Activated T-helper 1 cell treated with anti-CD3 and anti-CD28 coated beads, Interleukin-12 subunit alpha, Interleukin-12 subunit beta, Interleukin-2, Interleukin-4 antibody, amounts not matched to agents 30 ng/mL and 10 ng/mL and 1 ng/mL, durations not matched to agents 14 hours and 24 hours and 36 hours (primary cell): ENCODE measurements around the gene CPEB2. TPM values are rescaled to one million over a fixed set of nuclear protein-coding genes. Genes with fewer than 3 reads are reported as not detected.

Experiments
- DNase-seq: peaks from one replicate; pipeline ENCODE4 v3.0.0; 2021; ENCODE audit warnings: low spot score
- H3K27ac Mint-ChIP-seq: one replicate; pipeline ENCODE4 v1.8.0; 2021; ENCODE audit warnings: mild to moderate bottlenecking, mixed read lengths
- H3K27me3 Mint-ChIP-seq: one replicate; pipeline ENCODE4 v1.8.0; 2022; ENCODE audit warnings: mild to moderate bottlenecking, moderate library complexity, mixed read lengths; ENCODE audit not compliant: insufficient read depth
- H3K36me3 Mint-ChIP-seq: one replicate; pipeline ENCODE4 v1.8.0; 2021; ENCODE audit warnings: low read depth, mixed read lengths
- H3K4me1 Mint-ChIP-seq: one replicate; pipeline ENCODE4 v1.8.0; 2021; ENCODE audit warnings: low read depth, mixed read lengths
- H3K4me3 Mint-ChIP-seq: one replicate; pipeline ENCODE4 v1.8.0; 2021; ENCODE audit warnings: mild to moderate bottlenecking, moderate library complexity, mixed read lengths
- H3K9me3 Mint-ChIP-seq: one replicate; pipeline ENCODE4 v1.8.0; 2021; ENCODE audit warnings: mixed read lengths
- intact Hi-C: fragments of 100-400 bp; cut with micrococcal nuclease; formaldehyde crosslinking; loops from one replicate; pipeline ENCODE4 v1.15.1; 2024
- total RNA-seq: library from RNA; stranded (reverse); gene quantifications from 2 replicates; pipeline ENCODE4 v1.2.3, GENCODE V29; 2022

Gene CPEB2
- total RNA-seq, 1 donor from 2014 or later = 17.2 TPM

DNA sequence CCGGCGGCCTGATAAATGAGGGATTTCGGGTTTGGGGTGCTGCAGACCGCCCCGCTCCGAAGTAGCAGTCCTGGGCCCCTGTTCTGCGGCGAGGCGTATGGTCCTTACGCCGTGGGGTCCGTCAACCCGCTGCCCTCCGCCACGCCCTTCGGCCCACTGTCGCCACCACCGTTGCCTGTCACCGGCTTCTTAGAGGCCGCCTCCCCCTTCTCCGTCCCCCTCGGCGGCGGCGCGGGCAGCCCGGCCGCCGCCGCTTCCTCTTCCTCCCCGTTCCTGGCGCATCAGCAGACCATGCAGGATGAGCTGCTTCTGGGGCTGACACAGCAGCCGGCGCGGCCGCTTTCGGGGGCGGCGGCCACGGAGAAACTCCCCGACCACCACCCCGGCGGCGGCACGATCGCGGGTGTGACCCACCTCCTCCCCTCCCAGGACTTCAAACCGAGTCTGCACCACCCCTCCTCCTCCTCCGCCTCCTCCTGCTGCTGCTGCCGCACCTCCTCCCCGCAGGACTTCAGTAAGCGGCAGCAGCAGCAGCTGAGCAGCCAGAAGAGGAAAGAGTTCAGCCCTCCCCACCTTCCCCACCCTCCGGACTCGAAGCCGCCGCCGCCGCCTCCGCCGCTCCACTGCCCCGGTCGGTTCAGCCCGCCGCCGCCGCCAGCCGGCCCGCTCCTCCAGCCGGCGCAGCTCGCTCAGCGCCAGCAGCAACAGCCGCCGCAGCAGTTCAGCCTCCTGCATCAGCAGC, 549 bp downstream of the CPEB2 start:
- Mint-ChIP-seq H3K4me1 (peaks cover 25% of the 10 kb centered on the region), H3K27me3 (no peaks in the 10 kb centered on the region), H3K27ac (peak overlapping the region; percentile 93), H3K4me3 (peak overlapping the region; percentile 92), H3K36me3 (peaks cover 12% of the 10 kb centered on the region), H3K9me3 (no peaks in the 10 kb centered on the region)
- peak; percentile 76 for DNase-seq
- intact Hi-C loops = loop anchor here (1.0 to 5.0 kb wide), 15 partner anchors 9 to 1376 kb away; partner anchors contain the start of genes BOD1L1, FAM200B, FBXL5 and TAPT1

DNA sequence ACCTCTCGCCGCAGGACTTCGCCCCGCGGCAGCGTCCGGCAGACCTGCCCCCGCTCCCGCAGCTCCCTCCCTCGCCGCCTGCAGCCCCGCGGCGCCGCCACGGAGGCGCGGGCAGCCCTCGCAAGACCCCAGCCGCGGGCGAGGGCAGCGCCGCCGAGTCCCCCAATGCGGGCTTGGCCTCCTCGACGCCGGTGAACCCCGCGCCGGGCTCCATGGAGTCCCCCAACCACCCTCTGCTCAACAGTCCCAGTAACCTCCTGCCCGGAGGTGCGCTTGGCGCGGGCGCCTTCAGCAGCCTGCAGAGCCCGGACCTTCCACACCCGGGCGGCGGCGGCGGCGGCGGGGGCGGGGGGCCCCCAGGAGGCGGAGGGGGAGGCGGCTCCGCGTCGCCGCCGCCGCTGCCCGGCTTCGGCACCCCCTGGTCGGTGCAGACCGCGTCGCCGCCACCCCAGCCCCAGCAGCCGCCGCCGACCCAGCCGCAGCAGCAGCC, 1.2 kb downstream of the CPEB2 start:
- intact Hi-C loops = loop anchor here (2.0 to 5.0 kb wide), 8 partner anchors 79 to 1377 kb away; partner anchors contain the start of genes BOD1L1 and TAPT1

DNA sequence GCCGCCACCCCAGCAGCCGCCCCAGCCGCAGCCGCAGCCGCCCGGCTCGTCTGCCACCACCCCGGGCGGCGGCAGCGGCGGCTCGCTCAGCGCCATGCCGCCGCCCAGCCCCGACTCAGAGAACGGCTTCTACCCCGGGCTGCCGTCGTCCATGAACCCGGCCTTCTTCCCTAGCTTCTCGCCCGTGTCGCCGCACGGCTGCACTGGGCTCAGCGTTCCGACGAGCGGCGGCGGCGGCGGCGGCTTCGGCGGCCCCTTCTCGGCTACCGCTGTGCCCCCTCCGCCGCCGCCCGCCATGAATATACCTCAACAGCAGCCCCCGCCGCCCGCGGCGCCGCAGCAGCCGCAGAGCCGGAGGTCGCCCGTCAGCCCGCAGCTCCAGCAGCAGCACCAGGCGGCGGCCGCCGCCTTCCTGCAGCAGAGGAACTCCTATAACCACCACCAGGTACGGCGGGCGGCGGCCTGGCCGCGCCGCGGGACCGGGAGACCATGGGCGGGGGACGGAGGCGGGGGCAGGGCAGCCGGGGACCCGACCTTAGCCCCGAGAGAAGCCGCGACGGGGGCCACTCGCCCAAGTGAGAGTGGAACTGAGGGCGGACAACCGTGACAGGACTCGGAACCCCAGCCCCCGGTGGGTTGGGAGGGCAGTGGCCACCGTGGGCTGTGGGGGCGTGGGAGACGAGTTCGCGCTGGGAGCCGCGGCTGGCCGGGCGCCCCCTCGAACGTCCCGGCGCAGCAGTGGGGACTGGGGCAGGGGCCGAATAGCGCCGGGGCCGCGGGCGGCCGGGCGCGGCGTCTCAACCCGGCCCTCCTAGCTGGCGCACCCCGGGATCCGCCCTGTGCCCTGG, 1.8 kb downstream of the CPEB2 start:
- H3K27me3 Mint-ChIP-seq = no peaks in the 10 kb centered on the region
- no peaks in the 10 kb centered on the region for H3K9me3 Mint-ChIP-seq
- H3K27ac Mint-ChIP-seq = peak overlapping the region; percentile 63
- H3K36me3 Mint-ChIP-seq = peaks cover 16% of the 10 kb centered on the region
- peaks cover 25% of the 10 kb centered on the region for H3K4me1 Mint-ChIP-seq
- H3K4me3 Mint-ChIP-seq = peak overlapping the region; percentile 76
- DNase-seq = peak; percentile 47
- intact Hi-C loops = loop anchor here (1.0 to 5.0 kb wide), 11 partner anchors 31 to 1519 kb away; partner anchors contain the start of genes BOD1L1, RAB28 and TAPT1

More for the DNA sequence above, 1.2 kb downstream of the CPEB2 start:
- no peak for DNase-seq
- Mint-ChIP-seq H3K36me3 (peaks cover 16% of the 10 kb centered on the region), H3K27me3 (no peaks in the 10 kb centered on the region), H3K4me1 (peaks cover 25% of the 10 kb centered on the region), H3K27ac (no peak overlapping the region), H3K4me3 (peak overlapping the region; percentile 92), H3K9me3 (no peaks in the 10 kb centered on the region)

DNA sequence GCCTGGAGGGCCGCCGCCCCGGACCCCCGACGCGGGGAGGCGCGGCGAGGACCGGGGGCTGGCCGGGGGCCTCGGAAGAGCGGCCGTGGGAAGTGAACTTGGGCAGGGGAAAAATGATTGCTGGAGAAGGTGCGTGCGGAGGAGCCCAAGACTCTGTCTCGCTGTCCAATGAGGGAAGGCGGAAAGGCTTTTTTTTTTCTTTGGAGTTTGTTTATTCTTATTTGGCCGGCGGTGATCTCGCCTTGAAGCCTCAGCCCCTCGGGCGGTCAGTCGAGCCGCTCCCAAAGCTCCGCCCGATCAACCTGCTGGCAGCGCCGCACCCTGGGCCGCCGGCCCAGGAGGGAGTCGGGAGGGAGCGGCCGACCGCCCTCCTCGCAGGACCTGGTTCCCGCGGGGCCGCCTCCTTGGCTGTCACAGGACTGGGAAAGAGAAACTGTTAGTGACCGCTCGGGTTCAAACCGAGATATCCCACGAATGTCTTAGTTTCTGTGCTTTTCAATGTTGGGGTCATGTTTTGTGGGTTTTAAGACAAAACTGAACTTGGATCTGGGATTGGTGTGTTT, 2.5 kb downstream of the CPEB2 start:
- H3K4me3 Mint-ChIP-seq = peak overlapping the region; percentile 97
- intact Hi-C loops = loop anchor here (1.0 to 5.0 kb wide), 8 partner anchors 30 to 1520 kb away; partner anchors contain the start of genes RAB28 and TAPT1
- no peaks in the 10 kb centered on the region for H3K27me3 Mint-ChIP-seq
- H3K4me1 Mint-ChIP-seq = peaks cover 30% of the 10 kb centered on the region
- H3K36me3 Mint-ChIP-seq = peaks cover 18% of the 10 kb centered on the region
- peak; percentile 46 for DNase-seq
- H3K9me3 Mint-ChIP-seq = no peaks in the 10 kb centered on the region
- H3K27ac Mint-ChIP-seq = peak overlapping the region; percentile 93

DNA sequence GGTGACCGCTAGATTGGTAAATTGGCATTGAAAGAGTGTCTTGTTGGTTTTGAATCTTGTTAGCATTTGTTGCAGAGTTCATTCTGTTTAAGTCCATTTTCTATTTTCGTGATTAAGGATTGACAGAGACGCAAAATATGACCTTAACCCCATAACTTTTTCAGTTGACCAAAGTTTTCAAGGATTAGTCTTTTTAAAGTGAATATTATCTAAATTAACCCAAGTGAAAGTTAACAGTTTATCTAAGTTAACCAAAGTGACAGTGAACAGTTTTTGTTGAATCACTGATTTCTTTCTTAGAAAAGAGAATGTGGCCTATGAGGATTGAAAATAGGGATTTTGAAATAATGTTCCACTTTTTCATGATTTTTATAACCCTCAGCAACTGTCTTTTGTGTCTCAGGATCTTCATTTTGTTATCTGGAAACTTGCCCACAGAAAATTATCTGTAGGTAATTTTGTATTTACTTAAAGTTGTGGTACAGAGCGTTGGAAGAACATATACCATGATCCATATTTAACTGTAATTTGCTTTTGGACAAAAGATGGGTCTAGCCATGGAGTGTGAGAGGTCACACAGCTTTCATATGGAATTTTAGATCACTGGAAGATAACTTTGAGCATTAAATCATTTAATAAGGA, 3.3 kb downstream of the CPEB2 start:
- no peaks in the 10 kb centered on the region for H3K27me3 Mint-ChIP-seq
- DNase-seq = no peak
- peaks cover 30% of the 10 kb centered on the region for H3K4me1 Mint-ChIP-seq
- peak overlapping the region; percentile 93 for H3K27ac Mint-ChIP-seq
- intact Hi-C loops = loop anchor here (1.0 to 2.0 kb wide), 3 partner anchors 11 to 1521 kb away; partner anchors contain the start of gene RAB28
- H3K4me3 Mint-ChIP-seq = peak overlapping the region; percentile 97
- H3K9me3 Mint-ChIP-seq = no peaks in the 10 kb centered on the region
- H3K36me3 Mint-ChIP-seq = peaks cover 23% of the 10 kb centered on the region

DNA sequence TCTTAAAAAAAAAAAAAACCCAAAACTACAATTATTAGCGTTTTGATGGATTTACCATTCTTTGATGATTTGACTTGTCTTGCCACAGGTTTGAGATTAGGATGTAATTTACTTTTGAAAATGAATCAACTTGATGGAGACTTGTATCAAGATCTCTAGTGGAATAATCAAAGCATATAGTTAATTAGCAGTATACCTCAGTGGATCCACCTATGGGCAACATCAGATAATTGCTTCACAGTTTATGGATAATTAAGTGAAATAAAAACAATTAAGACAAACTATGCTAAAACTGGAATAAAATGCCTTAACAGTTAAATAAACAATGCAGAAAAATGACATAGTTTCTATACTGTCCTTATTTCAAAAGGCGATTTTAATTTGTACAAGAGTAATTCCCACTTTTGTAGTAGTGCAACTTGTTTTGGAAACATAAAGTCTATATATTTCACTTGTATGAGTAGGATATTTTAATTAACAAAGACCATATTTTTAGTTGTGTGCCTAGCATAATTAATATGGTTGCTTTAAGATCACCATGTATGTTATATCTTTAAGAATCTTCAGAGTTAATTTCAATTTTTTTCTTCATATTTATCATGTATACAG, 4.2 kb downstream of the CPEB2 start:
- Mint-ChIP-seq H3K9me3 (no peaks in the 10 kb centered on the region), H3K36me3 (peaks cover 24% of the 10 kb centered on the region), H3K4me3 (peak overlapping the region; percentile 97), H3K4me1 (peaks cover 32% of the 10 kb centered on the region), H3K27ac (peak overlapping the region; percentile 67), H3K27me3 (no peaks in the 10 kb centered on the region)
- intact Hi-C loops = loop anchor here (1.0 kb wide), 1 partner anchor 10 kb away; no protein-coding TSS in a partner anchor
- DNase-seq = no peak

DNA sequence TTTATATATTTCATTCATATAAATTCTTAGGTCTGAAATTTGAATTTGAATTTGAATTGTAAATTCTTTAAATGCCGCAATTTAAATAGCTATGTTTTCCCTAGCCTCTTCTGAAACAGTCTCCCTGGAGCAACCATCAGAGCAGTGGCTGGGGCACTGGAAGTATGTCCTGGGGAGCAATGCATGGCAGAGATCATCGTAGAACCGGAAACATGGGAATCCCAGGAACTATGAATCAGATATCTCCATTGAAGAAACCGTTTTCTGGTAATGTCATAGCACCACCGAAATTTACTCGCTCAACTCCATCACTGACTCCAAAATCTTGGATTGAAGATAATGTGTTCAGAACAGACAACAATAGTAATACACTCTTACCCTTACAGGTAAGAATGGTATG, 4.9 kb downstream of the CPEB2 start:
- peaks cover 39% of the 10 kb centered on the region for H3K4me1 Mint-ChIP-seq
- peak overlapping the region; percentile 97 for H3K4me3 Mint-ChIP-seq

DNA sequence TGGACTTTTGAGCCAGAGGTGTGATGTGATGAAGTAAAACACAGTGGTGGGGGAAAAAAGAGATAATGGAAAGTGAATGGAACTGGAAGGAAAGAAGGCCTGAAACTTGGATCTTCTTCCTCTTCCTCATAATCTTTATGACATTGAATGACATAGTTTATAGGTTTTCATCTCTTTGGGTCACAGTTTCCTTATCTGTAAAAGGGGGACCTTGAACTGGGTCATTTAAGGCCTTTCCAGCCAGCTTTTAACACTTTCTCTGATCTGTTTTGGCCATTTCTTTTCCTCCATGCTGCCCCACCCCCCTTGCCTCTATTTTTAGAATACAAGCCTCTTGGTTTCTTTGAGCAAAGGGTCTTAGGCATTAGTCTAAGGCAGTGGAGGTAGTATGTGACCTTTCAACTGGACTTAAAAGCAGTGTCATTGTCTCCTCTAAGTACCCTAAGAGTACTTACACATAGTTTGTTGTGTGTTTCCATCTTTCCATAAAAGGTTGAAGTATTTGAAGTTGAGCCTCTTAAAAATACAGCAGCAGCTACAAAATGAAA, 7.8 kb downstream of the CPEB2 start:
- Mint-ChIP-seq H3K4me3 (no peak overlapping the region), H3K9me3 (no peaks in the 10 kb centered on the region), H3K27me3 (no peaks in the 10 kb centered on the region), H3K4me1 (peaks cover 40% of the 10 kb centered on the region), H3K36me3 (peaks cover 31% of the 10 kb centered on the region), H3K27ac (no peak overlapping the region)
- DNase-seq = no peak
- intact Hi-C loops = no loop called here

More for the DNA sequence above, 4.9 kb downstream of the CPEB2 start:
- intact Hi-C loops = no loop called here
- no peaks in the 10 kb centered on the region for H3K27me3 Mint-ChIP-seq
- no peak for DNase-seq
- H3K36me3 Mint-ChIP-seq = peaks cover 30% of the 10 kb centered on the region
- H3K27ac Mint-ChIP-seq = no peak overlapping the region
- H3K9me3 Mint-ChIP-seq = no peaks in the 10 kb centered on the region

DNA sequence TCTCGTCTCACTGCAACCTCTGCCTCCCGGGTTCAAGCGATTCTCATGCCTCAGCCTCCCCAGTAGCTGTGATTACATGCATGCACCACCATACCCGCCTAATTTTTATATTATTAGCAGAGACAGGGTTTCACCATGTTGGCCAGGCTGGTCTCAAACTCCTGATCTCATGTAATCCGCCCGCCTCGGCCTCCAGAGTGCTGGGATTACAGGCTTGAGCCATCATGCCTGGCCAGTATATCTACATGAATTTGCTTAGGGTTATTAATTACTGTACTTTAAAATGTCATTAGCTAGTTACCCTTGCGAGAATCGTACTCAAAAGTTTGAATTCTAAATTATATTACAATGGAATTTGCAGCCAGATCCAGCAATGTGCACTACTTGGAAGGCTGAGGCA, 8.9 kb downstream of the CPEB2 start:
- Mint-ChIP-seq H3K27me3 (no peaks in the 10 kb centered on the region), H3K4me3 (no peak overlapping the region), H3K9me3 (no peaks in the 10 kb centered on the region), H3K4me1 (peaks cover 30% of the 10 kb centered on the region), H3K36me3 (peaks cover 31% of the 10 kb centered on the region), H3K27ac (no peak overlapping the region)
- intact Hi-C loops = no loop called here
- DNase-seq = no peak

DNA sequence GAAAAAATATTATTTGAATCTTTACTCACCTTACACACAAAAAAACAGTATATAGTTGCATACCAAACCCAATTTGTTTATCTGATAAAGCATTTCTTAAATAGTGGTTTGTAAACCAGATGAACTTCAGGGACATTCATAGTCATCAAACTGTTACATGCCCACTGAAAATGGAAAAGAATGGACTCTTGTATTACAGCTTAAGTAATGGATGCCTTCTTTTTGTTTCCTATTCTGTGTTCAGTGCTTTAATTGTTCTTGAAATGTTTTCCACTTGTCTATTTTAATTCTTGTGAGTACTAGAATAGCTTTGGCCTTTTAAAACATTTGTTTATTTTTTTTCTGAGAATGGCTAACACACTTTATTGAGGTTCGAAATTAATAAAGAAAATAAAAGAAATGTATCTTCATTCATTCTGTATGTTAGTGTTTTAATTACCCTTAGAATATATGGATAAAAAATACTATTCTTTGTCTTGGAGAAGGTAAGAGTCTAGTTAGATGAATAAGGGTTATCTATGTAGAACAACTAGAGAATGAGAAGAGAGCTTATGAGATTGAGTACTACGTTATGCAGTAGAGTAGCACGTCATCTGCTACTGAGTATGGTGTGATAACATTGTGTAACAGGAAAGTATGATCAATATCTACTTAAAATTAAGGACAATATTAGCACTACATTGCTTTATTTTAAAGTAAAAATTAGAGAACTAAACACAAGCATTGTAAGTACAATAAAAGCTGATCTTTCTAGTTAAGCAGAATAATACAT, 9.9 kb downstream of the CPEB2 start:
- Mint-ChIP-seq H3K27ac (no peak overlapping the region), H3K4me3 (no peak overlapping the region), H3K36me3 (peaks cover 28% of the 10 kb centered on the region), H3K9me3 (no peaks in the 10 kb centered on the region), H3K27me3 (no peaks in the 10 kb centered on the region), H3K4me1 (peaks cover 19% of the 10 kb centered on the region)
- intact Hi-C loops = no loop called here
- no peak for DNase-seq

DNA sequence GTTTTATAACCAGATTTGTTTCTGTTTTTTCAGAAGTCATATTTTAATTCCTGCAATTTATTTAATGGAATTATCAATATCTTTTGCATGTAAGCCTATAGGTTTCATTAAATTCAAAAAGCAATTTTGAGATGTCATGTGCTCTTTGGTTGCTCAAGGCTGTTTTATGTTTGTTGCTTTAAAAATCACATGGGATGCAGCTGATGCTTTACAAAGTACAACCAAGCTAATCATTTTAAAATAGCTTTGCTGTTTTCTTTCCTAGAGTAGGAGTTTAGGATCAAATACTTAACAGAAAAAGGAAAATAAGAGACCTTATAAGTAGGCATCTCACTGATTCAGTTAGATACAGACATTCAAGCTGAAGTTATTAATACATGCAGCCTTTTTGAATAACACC, 11.3 kb downstream of the CPEB2 start:
- H3K4me3 Mint-ChIP-seq = no peak overlapping the region
- no peaks in the 10 kb centered on the region for H3K9me3 Mint-ChIP-seq
- no peaks in the 10 kb centered on the region for H3K27me3 Mint-ChIP-seq
- no peak overlapping the region for H3K27ac Mint-ChIP-seq
- peaks cover 31% of the 10 kb centered on the region for H3K36me3 Mint-ChIP-seq
- H3K4me1 Mint-ChIP-seq = peaks cover 23% of the 10 kb centered on the region
- intact Hi-C loops = no loop called here
- no peak for DNase-seq
